Pancreas (tissue), 10 donors: ENCODE results near the gene DDI2. TPM values are rescaled to one million over a fixed set of nuclear protein-coding genes. Genes with fewer than 3 reads are reported as not detected.

Source experiments
- ATAC-seq, 4 donors: fragments of 200-7000 bp; cut with Tn5 transposase; one replicate each; pipeline versions ENCODE4 v1.8.0 to v1.9.1; 2020; ENCODE audit warnings: mild to moderate bottlenecking in 4 of 4, moderate library complexity in 4 of 4
- DNase-seq, 6 donors: peaks; one replicate each; pipeline ENCODE4 v3.0.0-alpha.2; 2020
- FAIRE-seq: peaks from 2 replicates; lab custom pipeline; 2012; peaks lifted over from hg19 to GRCh38; lab: Jason Lieb, UNC
- H3K27ac ChIP-seq, 4 donors: fragments of 200-600 bp; sonication (generic); 1 replicate in 3 of 4; 2 replicates in 1 of 4; pipeline versions ENCODE4 v1.5.0 to v1.8.0; 2020
- H3K27me3 ChIP-seq, 4 donors: fragments of 200-600 bp; one replicate each; pipeline ENCODE4 v1.8.0; 2021
- H3K36me3 ChIP-seq, 3 donors: fragments of 200-600 bp; sonication (generic) in 1 of 3; one replicate each; pipeline versions ENCODE4 v1.5.0 to v1.8.0; 2020 to 2021
- H3K4me1 ChIP-seq, 3 donors: fragments of 200-600 bp; one replicate each; pipeline ENCODE4 v1.8.0; 2021
- H3K4me3 ChIP-seq, 4 donors: fragments of 200-600 bp; sonication (generic) in 2 of 4; one replicate each; pipeline versions ENCODE4 v1.5.0 to v1.8.0; 2020 to 2021
- H3K9me3 ChIP-seq, 4 donors: fragments of 200-600 bp; one replicate each; pipeline ENCODE4 v1.8.0; 2021
- CTCF ChIP-seq, 4 donors: fragments of 200-600 bp; sonication (generic) in 3 of 4; IDR thresholded peaks; one replicate each; pipeline versions ENCODE4 v1.5.0 to v1.8.0; 2021; ENCODE audit warnings: antibody characterized with exemption in 4 of 4
- WGBS, 2 donors: extraction: QIAGEN DNeasy Blood & Tissue Kit; methylation state at CpG; one replicate each; pipeline ENCODE4 v1.1.7; 2013; 5-methylcytosine and 5-hydroxymethylcytosine counted together
- intact Hi-C, 3 donors: fragments of 100-400 bp; cut with DNase I; formaldehyde crosslinking; loops; one replicate each; pipeline versions ENCODE4 v1.11.1 to v1.14.2; 2022
- polyA plus RNA-seq, 2 donors: library from polyadenylated mRNA; stranded (reverse); fragments of 200-250 nt; gene quantifications; one replicate each; pipeline ENCODE4 v1.2.3, GENCODE V29; 2013
- total RNA-seq, 6 donors: library from RNA; stranded (reverse); fragmentation: NEBNext Ultra II Directional in 4 of 6; extraction: Animal tissue kit (Norgen Biotek cat#: 25700) in 4 of 6; gene quantifications; one replicate each; pipeline versions ENCODE4 v1.2.1 to v1.2.4, GENCODE V29; 2021 to 2023
- donor health status: healthy with polysubstance abuse.
- donor health status: DM: no; HTN: no; CAD: no; lungs with moderate emphysema.
- donor health status: DM: no; HTN: no; CAD: no.
- donor health status: control.
- donor health status: control.
- donor health status: Bipolar disorder and iron deficiency.
- donor health status: DM: yes; HTN: yes; CAD: no.
- donor health status: DM: no; HTN: no; CAD: no.
- donor health status: DM: no; HTN: no; CAD: no.
- donor health status: DM: yes; HTN: yes; CAD: no.

Gene DDI2
- total and polyA plus RNA-seq, 8 donors: 4.7 to 17.8 (median 15.3) TPM

- no peak for TF ChIP-seq CTCF (IDR thresholded peaks at IDR 0.05)
- Histone ChIP-seq H3K4me3 (peak overlapping the region in 2 of 4 donors; percentile 11 to 17), H3K9me3 (no peaks in the 10 kb centered on the region), H3K27me3 (no peaks in the 10 kb centered on the region), H3K4me1 (peaks cover 0 to 19% (median 14%) of the 10 kb centered on the region in 3 donors), H3K27ac (peak overlapping the region; percentile 52 to 81 (median 70)), H3K36me3 (no peaks in the 10 kb centered on the region)
- WGBS, 2 donors: 36 to 40% methylated on average over 18 to 19 of the region's 19 CpGs
- intact Hi-C loops: no loop called here
- DNase-seq: peak in 3 of 6 donors; percentile 31 to 69 (median 37)
- peak; percentile 80 to 88 (median 84) for ATAC-seq
- FAIRE-seq: no peak
Measured at GRCh38 chr1:15702722-15703550, 85.7 kb downstream of the DDI2 start.

GRCh38 chr1:15703562-15703961 lies 86.3 kb downstream of the DDI2 start:
- H3K4me1 ChIP-seq: peaks cover 0 to 19% (median 14%) of the 10 kb centered on the region in 3 donors
- TF ChIP-seq CTCF (IDR thresholded peaks at IDR 0.05): no peak

GRCh38 chr1:15704526-15705183 lies 87.4 kb downstream of the DDI2 start:
- FAIRE-seq (no peak), DNase-seq (no peak), ATAC-seq (no peak)
- peak overlapping the region in 2 of 4 donors; percentile 79 to 81 for H3K27ac ChIP-seq
- H3K9me3 ChIP-seq: no peaks in the 10 kb centered on the region
- TF ChIP-seq CTCF (IDR thresholded peaks at IDR 0.05): no peak
- H3K4me1 ChIP-seq: peaks cover 0 to 19% (median 14%) of the 10 kb centered on the region in 3 donors
- H3K27me3 ChIP-seq: no peaks in the 10 kb centered on the region
- 86% methylated on average over 16 to 17 of the region's 17 CpGs for WGBS, 2 donors
- intact Hi-C loops: no loop called here
- H3K36me3 ChIP-seq: no peaks in the 10 kb centered on the region
- no peak overlapping the region for H3K4me3 ChIP-seq

More at GRCh38 chr1:15703562-15703961, 86.3 kb downstream of the DDI2 start:
- H3K4me3 ChIP-seq: peak overlapping the region in 2 of 4 donors; percentile 11 to 17
- no peaks in the 10 kb centered on the region for H3K27me3 ChIP-seq
- peak in 4 of 6 donors; percentile 45 to 69 (median 55) for DNase-seq
- peak; percentile 66 to 92 (median 86) for ATAC-seq
- H3K9me3 ChIP-seq: no peaks in the 10 kb centered on the region
- WGBS, 2 donors: 21 to 26% methylated on average over 9 of the region's 9 CpGs
- intact Hi-C loops: no loop called here
- peak; percentile 65 for FAIRE-seq
- peak overlapping the region; percentile 52 to 81 (median 70) for H3K27ac ChIP-seq
- no peaks in the 10 kb centered on the region for H3K36me3 ChIP-seq

GRCh38 chr1:15705184-15705566 lies 87.9 kb downstream of the DDI2 start:
- H3K4me1 ChIP-seq: peaks cover 0 to 19% (median 14%) of the 10 kb centered on the region in 3 donors
- 88 to 92% methylated on average over 10 to 11 of the region's 11 CpGs for WGBS, 2 donors
- FAIRE-seq (no peak), ATAC-seq (no peak), DNase-seq (no peak)
- intact Hi-C loops: no loop called here
- H3K4me3 ChIP-seq: no peak overlapping the region
- H3K27ac ChIP-seq: no peak overlapping the region
- no peaks in the 10 kb centered on the region for H3K9me3 ChIP-seq
- no peaks in the 10 kb centered on the region for H3K36me3 ChIP-seq
- TF ChIP-seq CTCF (IDR thresholded peaks at IDR 0.05): no peak
- H3K27me3 ChIP-seq: no peaks in the 10 kb centered on the region
